Raji (cell line): ENCODE results near the gene CDH1.

Experiments
- POLR2A ChIP-seq: IDR thresholded peaks from 2 replicates; pipeline ENCODE4 v1.6.1; 2011; ENCODE audit warnings: low read depth, low read length, control low read depth; ENCODE audit not compliant: insufficient read depth

Gene CDH1

GRCh38 chr16:68719993-68720489 lies 17.1 kb upstream of the CDH1 start:
- no peak for TF ChIP-seq POLR2A

GRCh38 chr16:68722119-68723024 lies 14.7 kb upstream of the CDH1 start:
- TF ChIP-seq POLR2A = no peak

DNA sequence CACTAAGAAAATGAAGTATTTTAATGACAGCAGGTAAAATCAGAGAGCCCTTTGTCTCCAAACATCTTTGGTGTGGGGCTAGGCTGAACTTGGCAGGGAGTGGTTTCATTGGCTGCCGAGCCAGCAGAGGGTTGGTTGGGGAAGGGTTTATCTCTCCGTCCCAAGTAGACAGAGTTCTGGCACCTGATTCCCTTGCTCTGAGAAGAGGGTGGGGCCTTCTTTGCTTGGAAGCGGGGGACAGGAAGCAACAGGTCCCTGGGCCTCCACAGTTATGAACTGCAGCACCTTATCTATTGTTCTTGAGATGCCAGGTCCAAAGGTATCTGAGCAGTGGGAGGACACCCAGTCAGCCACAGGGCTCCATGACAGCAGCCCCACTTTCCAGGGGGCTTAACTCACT lies 12.3 kb upstream of the CDH1 start:
- TF ChIP-seq POLR2A = no peak

GRCh38 chr16:68728523-68728922 lies 8.6 kb upstream of the CDH1 start:
- no peak for TF ChIP-seq POLR2A

- no peak for TF ChIP-seq POLR2A
Measured at GRCh38 chr16:68731637-68732036, 5.5 kb upstream of the CDH1 start.

GRCh38 chr16:68732042-68732680 lies 4.9 kb upstream of the CDH1 start:
- no peak for TF ChIP-seq POLR2A

DNA sequence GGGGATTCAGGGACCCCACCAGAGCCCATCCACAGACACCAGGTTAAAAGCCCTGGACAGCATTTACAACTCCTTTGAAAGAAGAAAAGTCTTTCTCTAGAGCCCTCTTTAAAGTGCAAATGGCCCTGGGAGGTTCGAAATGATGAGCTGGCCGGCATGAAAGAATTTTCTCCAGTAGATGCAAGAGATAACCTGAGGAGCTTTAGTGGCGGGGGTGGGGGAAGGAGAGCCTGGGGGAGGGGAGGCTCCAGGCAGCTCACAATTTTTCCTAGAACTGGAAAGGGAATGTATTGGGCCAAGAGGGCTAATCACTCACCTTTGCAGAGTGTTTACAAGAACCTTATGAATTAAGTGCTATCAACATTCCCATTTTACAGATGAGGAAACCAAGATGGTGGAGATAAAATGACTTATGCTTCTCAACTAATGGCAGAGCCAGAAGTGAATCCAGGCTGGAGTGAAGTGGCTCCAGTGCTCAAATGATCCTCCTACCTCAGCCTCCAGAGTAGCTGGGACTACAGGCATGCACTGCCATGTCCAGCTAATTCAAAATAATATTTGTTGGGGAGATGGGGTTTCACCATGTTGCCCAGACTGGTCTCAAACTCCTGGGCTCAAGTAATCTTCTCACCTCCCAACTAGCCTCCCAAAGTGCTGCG lies 4.2 kb upstream of the CDH1 start:
- TF ChIP-seq POLR2A = no peak

- TF ChIP-seq POLR2A = no peak
Measured at GRCh38 chr16:68733570-68733969, 3.5 kb upstream of the CDH1 start.

DNA sequence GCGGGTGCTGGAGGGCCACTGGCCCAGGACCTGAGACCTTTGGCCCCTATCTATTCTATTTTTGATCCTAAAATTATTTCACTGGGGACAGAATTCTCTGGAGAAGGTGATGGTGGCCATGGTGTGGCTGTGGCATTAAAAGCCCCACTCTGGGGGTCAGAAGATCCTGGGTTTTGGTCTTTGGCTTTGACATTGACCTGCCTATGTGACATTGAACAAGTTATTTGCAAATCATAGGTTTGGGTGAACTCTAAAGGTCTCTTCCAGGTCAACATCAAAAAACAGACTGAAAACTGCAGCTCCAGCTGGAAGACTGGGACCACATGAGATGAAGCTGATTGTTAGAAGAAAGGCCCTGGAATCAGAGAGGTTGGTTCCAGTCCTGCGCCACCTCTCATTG lies 2.3 kb upstream of the CDH1 start:
- TF ChIP-seq POLR2A = no peak

DNA sequence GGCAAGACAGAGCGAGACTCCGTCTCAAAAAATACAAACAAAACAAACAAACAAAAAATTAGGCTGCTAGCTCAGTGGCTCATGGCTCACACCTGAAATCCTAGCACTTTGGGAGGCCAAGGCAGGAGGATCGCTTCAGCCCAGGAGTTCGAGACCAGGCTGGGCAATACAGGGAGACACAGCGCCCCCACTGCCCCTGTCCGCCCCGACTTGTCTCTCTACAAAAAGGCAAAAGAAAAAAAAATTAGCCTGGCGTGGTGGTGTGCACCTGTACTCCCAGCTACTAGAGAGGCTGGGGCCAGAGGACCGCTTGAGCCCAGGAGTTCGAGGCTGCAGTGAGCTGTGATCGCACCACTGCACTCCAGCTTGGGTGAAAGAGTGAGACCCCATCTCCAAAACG lies 531 bp upstream of the CDH1 start:
- no peak for TF ChIP-seq POLR2A

DNA sequence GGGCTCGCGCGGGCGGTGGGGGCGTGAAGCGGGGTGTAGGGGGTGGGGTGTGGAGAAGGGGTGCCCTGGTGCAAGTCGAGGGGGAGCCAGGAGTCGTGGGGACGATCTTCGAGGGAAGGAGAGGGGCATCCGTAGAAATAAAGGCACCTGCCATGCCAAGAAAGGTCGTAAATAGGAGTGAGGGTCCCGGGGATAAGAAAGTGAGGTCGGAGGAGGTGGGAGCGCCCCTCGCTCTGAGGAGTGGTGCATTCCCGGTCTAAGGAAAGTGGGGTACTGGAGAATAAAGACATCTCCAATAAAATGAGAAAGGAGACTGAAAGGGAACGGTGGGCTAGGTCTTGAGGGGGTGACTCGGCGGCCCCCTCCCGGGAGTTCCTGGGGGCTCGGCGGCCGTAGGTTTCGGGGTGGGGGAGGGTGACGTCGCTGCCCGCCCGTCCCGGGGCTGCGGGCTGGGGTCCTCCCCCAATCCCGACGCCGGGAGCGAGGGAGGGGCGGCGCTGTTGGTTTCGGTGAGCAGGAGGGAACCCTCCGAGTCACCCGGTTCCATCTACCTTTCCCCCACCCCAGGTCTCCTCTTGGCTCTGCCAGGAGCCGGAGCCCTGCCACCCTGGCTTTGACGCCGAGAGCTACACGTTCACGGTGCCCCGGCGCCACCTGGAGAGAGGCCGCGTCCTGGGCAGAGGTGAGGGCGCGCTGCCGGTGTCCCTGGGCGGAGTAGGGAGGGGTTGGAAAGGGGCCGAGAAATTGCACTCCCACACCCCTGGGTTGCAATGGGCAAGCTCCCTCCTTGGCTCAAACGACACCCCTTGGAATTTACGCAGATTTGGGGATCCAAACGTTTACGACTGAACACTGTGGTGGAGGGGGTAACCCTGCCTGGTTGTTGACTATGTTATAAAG lies 888 bp downstream of the CDH1 start:
- TF ChIP-seq POLR2A = no peak

GRCh38 chr16:68739964-68740627 lies 3.0 kb downstream of the CDH1 start:
- TF ChIP-seq POLR2A = no peak

- TF ChIP-seq POLR2A = no peak
Measured at GRCh38 chr16:68740628-68741346, 3.7 kb downstream of the CDH1 start.

GRCh38 chr16:68743664-68744063 lies 6.6 kb downstream of the CDH1 start:
- TF ChIP-seq POLR2A = no peak

- TF ChIP-seq POLR2A = no peak
Measured at GRCh38 chr16:68744744-68745280, 7.7 kb downstream of the CDH1 start.
